ENCODE data around the gene TFDP2.
"Not testable (repeated sequence)": the region's sequence is repeated elsewhere in the genome, so short reads cannot be mapped to it uniquely, and the experiment has no call there.

Gene TFDP2

GRCh38 chr3:141938011-141938500 lies 211.3 kb downstream of the TFDP2 start:
- Histone ChIP-seq H3K36me3 (ENCODE audit: control insufficient read depth in 5 of 5, insufficient read depth in 5 of 5, low read length in 5 of 5) (no peaks in the 10 kb centered on the region), H3K9ac (ENCODE audit: low read length in 5 of 5) (no peak overlapping the region), H3K27me3 (ENCODE audit: control insufficient read depth in 5 of 5, insufficient read depth in 4 of 5, low read length in 5 of 5) (no peaks in the 10 kb centered on the region), H3K27ac (ENCODE audit: low read depth, low read length) (no peak overlapping the region), H3K4me3 (ENCODE audit: low read depth in 1 of 5, low read length in 5 of 5) (no peak overlapping the region), H3K4me1 (ENCODE audit: control insufficient read depth in 5 of 5, insufficient read depth in 5 of 5, low read length in 5 of 5) (peaks cover 0 to 8% (median 0%) of the 10 kb centered on the region in 5 donors), H3K9me3 (ENCODE audit: control insufficient read depth in 5 of 5, low read length in 5 of 5) (no peaks in the 10 kb centered on the region)

GRCh38 chr3:141934354-141934753 lies 215.0 kb downstream of the TFDP2 start:
- Histone ChIP-seq H3K27ac (ENCODE audit: low read depth, low read length) (no peak overlapping the region), H3K36me3 (ENCODE audit: control insufficient read depth in 5 of 5, insufficient read depth in 5 of 5, low read length in 5 of 5) (no peaks in the 10 kb centered on the region), H3K9me3 (ENCODE audit: control insufficient read depth in 5 of 5, low read length in 5 of 5) (no peaks in the 10 kb centered on the region), H3K9ac (ENCODE audit: low read length in 5 of 5) (no peak overlapping the region), H3K27me3 (ENCODE audit: control insufficient read depth in 5 of 5, insufficient read depth in 4 of 5, low read length in 5 of 5) (no peaks in the 10 kb centered on the region), H3K4me1 (ENCODE audit: control insufficient read depth in 5 of 5, insufficient read depth in 5 of 5, low read length in 5 of 5) (no peaks in the 10 kb centered on the region), H3K4me3 (ENCODE audit: low read depth in 1 of 5, low read length in 5 of 5) (no peak overlapping the region)

- H3K9me3 ChIP-seq (ENCODE audit: control insufficient read depth in 5 of 5, low read length in 5 of 5): no peaks in the 10 kb centered on the region
- no peak overlapping the region for H3K27ac ChIP-seq (ENCODE audit: low read depth, low read length)
- no peak overlapping the region for H3K4me3 ChIP-seq (ENCODE audit: low read depth in 1 of 5, low read length in 5 of 5)
- peaks cover 0 to 4% (median 0%) of the 10 kb centered on the region in 5 donors for H3K36me3 ChIP-seq (ENCODE audit: control insufficient read depth in 5 of 5, insufficient read depth in 5 of 5, low read length in 5 of 5)
- no peaks in the 10 kb centered on the region for H3K4me1 ChIP-seq (ENCODE audit: control insufficient read depth in 5 of 5, insufficient read depth in 5 of 5, low read length in 5 of 5)
- no peaks in the 10 kb centered on the region for H3K27me3 ChIP-seq (ENCODE audit: control insufficient read depth in 5 of 5, insufficient read depth in 4 of 5, low read length in 5 of 5)
- H3K9ac ChIP-seq (ENCODE audit: low read length in 5 of 5): no peak overlapping the region
These were observed 215.7 kb downstream of the TFDP2 start for GRCh38 chr3:141933421-141934300.

- Histone ChIP-seq H3K27me3 (ENCODE audit: control insufficient read depth in 5 of 5, insufficient read depth in 4 of 5, low read length in 5 of 5) (no peaks in the 10 kb centered on the region), H3K4me1 (ENCODE audit: control insufficient read depth in 5 of 5, insufficient read depth in 5 of 5, low read length in 5 of 5) (peaks cover 0 to 3% (median 0%) of the 10 kb centered on the region in 5 donors)
These were observed 218.5 kb downstream of the TFDP2 start for GRCh38 chr3:141930801-141931200.

GRCh38 chr3:141929341-141929995 lies 219.9 kb downstream of the TFDP2 start:
- Histone ChIP-seq H3K4me3 (ENCODE audit: low read depth in 1 of 5, low read length in 5 of 5) (no peak overlapping the region), H3K9me3 (ENCODE audit: control insufficient read depth in 5 of 5, low read length in 5 of 5) (no peaks in the 10 kb centered on the region), H3K9ac (ENCODE audit: low read length in 5 of 5) (no peak overlapping the region), H3K27me3 (ENCODE audit: control insufficient read depth in 5 of 5, insufficient read depth in 4 of 5, low read length in 5 of 5) (no peaks in the 10 kb centered on the region), H3K36me3 (ENCODE audit: control insufficient read depth in 5 of 5, insufficient read depth in 5 of 5, low read length in 5 of 5) (peaks cover 0 to 27% (median 12%) of the 10 kb centered on the region in 5 donors), H3K27ac (ENCODE audit: low read depth, low read length) (no peak overlapping the region), H3K4me1 (ENCODE audit: control insufficient read depth in 5 of 5, insufficient read depth in 5 of 5, low read length in 5 of 5) (peaks cover 0 to 3% (median 0%) of the 10 kb centered on the region in 5 donors)

More at GRCh38 chr3:141930801-141931200, 218.5 kb downstream of the TFDP2 start:
- H3K9me3 ChIP-seq (ENCODE audit: control insufficient read depth in 5 of 5, low read length in 5 of 5): no peaks in the 10 kb centered on the region
- H3K9ac ChIP-seq (ENCODE audit: low read length in 5 of 5): no peak overlapping the region
- H3K27ac ChIP-seq (ENCODE audit: low read depth, low read length): no peak overlapping the region
- peaks cover 0 to 17% (median 8%) of the 10 kb centered on the region in 5 donors for H3K36me3 ChIP-seq (ENCODE audit: control insufficient read depth in 5 of 5, insufficient read depth in 5 of 5, low read length in 5 of 5)
- H3K4me3 ChIP-seq (ENCODE audit: low read depth in 1 of 5, low read length in 5 of 5): no peak overlapping the region

GRCh38 chr3:141928631-141929270 lies 220.6 kb downstream of the TFDP2 start:
- peaks cover 0 to 3% (median 0%) of the 10 kb centered on the region in 5 donors for H3K4me1 ChIP-seq (ENCODE audit: control insufficient read depth in 5 of 5, insufficient read depth in 5 of 5, low read length in 5 of 5)
- H3K27ac ChIP-seq (ENCODE audit: low read depth, low read length): no peak overlapping the region
- H3K27me3 ChIP-seq (ENCODE audit: control insufficient read depth in 5 of 5, insufficient read depth in 4 of 5, low read length in 5 of 5): no peaks in the 10 kb centered on the region
- no peak overlapping the region for H3K4me3 ChIP-seq (ENCODE audit: low read depth in 1 of 5, low read length in 5 of 5)
- H3K9me3 ChIP-seq (ENCODE audit: control insufficient read depth in 5 of 5, low read length in 5 of 5): no peaks in the 10 kb centered on the region
- peaks cover under 1 to 28% (median 13%) of the 10 kb centered on the region in 5 donors for H3K36me3 ChIP-seq (ENCODE audit: control insufficient read depth in 5 of 5, insufficient read depth in 5 of 5, low read length in 5 of 5)
- no peak overlapping the region for H3K9ac ChIP-seq (ENCODE audit: low read length in 5 of 5)

- Histone ChIP-seq H3K9ac (ENCODE audit: low read length in 5 of 5) (no peak overlapping the region), H3K36me3 (ENCODE audit: control insufficient read depth in 5 of 5, insufficient read depth in 5 of 5, low read length in 5 of 5) (peaks cover 6 to 46% (median 22%) of the 10 kb centered on the region in 5 donors), H3K27me3 (ENCODE audit: control insufficient read depth in 5 of 5, insufficient read depth in 4 of 5, low read length in 5 of 5) (no peaks in the 10 kb centered on the region), H3K4me3 (ENCODE audit: low read depth in 1 of 5, low read length in 5 of 5) (no peak overlapping the region), H3K27ac (ENCODE audit: low read depth, low read length) (no peak overlapping the region), H3K4me1 (ENCODE audit: control insufficient read depth in 5 of 5, insufficient read depth in 5 of 5, low read length in 5 of 5) (peaks cover 0 to 3% (median 0%) of the 10 kb centered on the region in 5 donors), H3K9me3 (ENCODE audit: control insufficient read depth in 5 of 5, low read length in 5 of 5) (no peaks in the 10 kb centered on the region)
These were observed 222.4 kb downstream of the TFDP2 start for GRCh38 chr3:141926929-141927328.

GRCh38 chr3:141925677-141926076 lies 223.7 kb downstream of the TFDP2 start:
- not testable (repeated sequence) for H3K27me3 ChIP-seq (ENCODE audit: control insufficient read depth in 5 of 5, insufficient read depth in 4 of 5, low read length in 5 of 5); H3K9ac ChIP-seq (ENCODE audit: low read length in 5 of 5); H3K27ac ChIP-seq (ENCODE audit: low read depth, low read length); H3K4me3 ChIP-seq (ENCODE audit: low read depth in 1 of 5, low read length in 5 of 5); H3K9me3 ChIP-seq (ENCODE audit: control insufficient read depth in 5 of 5, low read length in 5 of 5); H3K4me1 ChIP-seq (ENCODE audit: control insufficient read depth in 5 of 5, insufficient read depth in 5 of 5, low read length in 5 of 5)
- peaks cover 6 to 52% (median 23%) of the 10 kb centered on the region in 5 donors for H3K36me3 ChIP-seq (ENCODE audit: control insufficient read depth in 5 of 5, insufficient read depth in 5 of 5, low read length in 5 of 5)

GRCh38 chr3:141921316-141921715 lies 228.0 kb downstream of the TFDP2 start:
- no peak overlapping the region for H3K27ac ChIP-seq (ENCODE audit: low read depth, low read length)

More at GRCh38 chr3:141921316-141921715, 228.0 kb downstream of the TFDP2 start:
- H3K4me3 ChIP-seq (ENCODE audit: low read depth in 1 of 5, low read length in 5 of 5): no peak overlapping the region
- no peak overlapping the region for H3K9ac ChIP-seq (ENCODE audit: low read length in 5 of 5)
- peaks cover 6 to 43% (median 17%) of the 10 kb centered on the region in 5 donors for H3K36me3 ChIP-seq (ENCODE audit: control insufficient read depth in 5 of 5, insufficient read depth in 5 of 5, low read length in 5 of 5)
- no peaks in the 10 kb centered on the region for H3K9me3 ChIP-seq (ENCODE audit: control insufficient read depth in 5 of 5, low read length in 5 of 5)
- peaks cover 0 to 1% (median 0%) of the 10 kb centered on the region in 5 donors for H3K4me1 ChIP-seq (ENCODE audit: control insufficient read depth in 5 of 5, insufficient read depth in 5 of 5, low read length in 5 of 5)
- H3K27me3 ChIP-seq (ENCODE audit: control insufficient read depth in 5 of 5, insufficient read depth in 4 of 5, low read length in 5 of 5): no peaks in the 10 kb centered on the region

All from subcutaneous abdominal adipose tissue (tissue), 5 donors.